Left ventricle myocardium superior (tissue), 1 donor: ENCODE results near the gene NUTM2E. TPM values are rescaled to one million over a fixed set of nuclear protein-coding genes. Genes with fewer than 3 reads are reported as not detected.
A peak's percentile ranks its signal among the peaks of the same experiment; 100 is the strongest.
"Not testable (repeated sequence)": the region's sequence is repeated elsewhere in the genome, so short reads cannot be mapped to it uniquely, and the experiment has no call there.

Source experiments
- ATAC-seq: fragments of 200-7000 bp; cut with Tn5 transposase; one replicate; pipeline ENCODE4 v1.9.1; 2020; ENCODE audit warnings: mild to moderate bottlenecking, moderate library complexity
- DNase-seq: peaks from one replicate; pipeline ENCODE4 v3.0.0-alpha.2; 2020
- intact Hi-C: fragments of 100-400 bp; cut with micrococcal nuclease; formaldehyde crosslinking; loops from one replicate; pipeline ENCODE4 v1.11.0; 2022
- long read RNA-seq: library from polyadenylated mRNA; unstranded; transcript quantifications from one replicate; pipeline ENCODE4 v2.0.0, GENCODE V29; 2021
- total RNA-seq: library from RNA; stranded (reverse); fragmentation: NEBNext Ultra II Directional; extraction: Animal tissue kit (Norgen Biotek cat#: 25700); gene quantifications from one replicate; pipeline ENCODE4 v1.2.1, GENCODE V29; 2021
- donor health status: DM: no; HTN: yes; CAD: no; lungs with severe emphysema.

The NUTM2E gene, protein sequence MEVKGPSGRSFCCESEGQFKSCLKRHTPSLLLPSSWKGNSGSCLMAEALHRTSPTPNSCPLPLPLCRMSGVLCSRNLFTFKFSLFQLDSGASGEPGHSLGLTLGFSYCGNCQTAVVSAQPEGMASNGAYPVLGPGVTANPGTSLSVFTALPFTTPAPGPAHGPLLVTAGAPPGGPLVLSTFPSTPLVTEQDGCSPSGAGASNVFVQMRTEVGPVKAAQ (N-terminal part only)
- total RNA-seq: 0.10 TPM
- long read RNA-seq: 0 reads

- DNase-seq: peak; percentile 82
- intact Hi-C loops: not testable (repeated sequence)
- peak; percentile 98 for ATAC-seq
Observed at GRCh38 chr10:79826496-79827215, at the start of gene NUTM2E. Gene NUTM2E (plus strand): TSS chr10:79826739. CDS start chr10:79841741, 15,002 bp downstream.

DNA sequence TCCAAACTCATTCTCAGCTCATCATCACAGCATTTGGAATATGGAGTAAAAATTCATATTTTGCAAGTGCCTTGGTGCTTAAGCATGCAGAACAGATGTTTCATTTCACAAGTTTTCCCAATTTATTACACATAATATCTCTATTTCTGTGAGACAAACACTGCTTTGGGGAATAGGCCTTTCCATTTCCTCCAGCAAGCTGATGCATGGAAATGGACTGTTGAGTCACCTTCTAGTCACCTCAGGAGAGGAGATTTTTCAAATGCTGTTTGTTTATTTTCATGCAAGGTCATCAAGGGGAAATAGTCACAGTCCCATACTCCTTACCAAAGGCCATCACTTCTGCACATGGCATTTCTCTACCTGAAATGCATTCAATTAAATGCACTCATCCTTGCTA is 48.5 kb upstream of the NUTM2E start:
- intact Hi-C loops, ATAC-seq, DNase-seq: not testable (repeated sequence)

DNA sequence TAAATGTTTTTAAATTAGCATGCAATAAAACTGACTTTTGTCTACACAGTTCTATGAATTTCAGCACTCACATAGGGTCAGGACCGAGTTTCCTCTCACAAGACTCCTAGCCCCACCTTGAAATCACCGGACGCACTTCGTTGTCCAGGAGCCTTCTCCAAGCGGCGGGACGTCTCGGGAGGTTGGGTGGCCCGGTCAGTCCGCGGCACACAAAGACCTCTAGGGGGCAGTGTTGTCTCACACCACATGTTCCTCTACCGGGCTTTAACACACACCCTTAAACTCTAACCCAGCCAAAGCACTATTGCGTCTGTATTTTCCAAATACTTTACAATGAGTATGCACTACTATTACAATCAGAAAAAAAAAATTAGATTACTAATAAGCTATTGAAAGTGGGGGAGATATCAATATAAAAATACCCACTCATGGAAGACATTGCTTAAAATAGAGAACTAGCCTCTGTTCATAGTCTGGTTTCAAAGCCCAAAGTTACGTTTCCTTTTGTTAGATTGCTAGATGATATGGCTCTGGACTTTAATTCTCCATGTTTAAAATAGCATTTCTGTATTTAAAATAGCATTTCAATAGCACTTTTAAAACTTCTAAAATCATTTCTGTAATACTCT is 47.1 kb upstream of the NUTM2E start:
- intact Hi-C loops: not testable (repeated sequence)
- peak; percentile 79 for DNase-seq

DNA sequence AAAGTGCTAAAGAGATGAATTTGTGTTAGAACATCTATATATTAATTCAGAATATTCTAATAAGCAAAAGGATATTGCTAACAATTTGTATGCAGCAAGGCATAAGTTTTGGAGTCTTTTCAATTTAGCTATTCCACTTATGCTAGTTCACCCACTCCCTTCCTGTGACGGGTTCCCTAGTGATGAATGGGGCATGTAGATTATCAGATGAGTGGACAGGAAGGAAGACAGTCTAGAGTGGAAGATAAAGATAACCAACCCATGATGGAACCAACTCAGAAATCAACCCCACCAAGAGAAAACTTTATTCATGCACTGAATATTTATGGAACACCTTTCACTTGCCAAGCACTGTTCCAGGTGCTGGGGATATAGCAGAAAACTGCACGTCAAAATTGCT is 46.5 kb upstream of the NUTM2E start:
- DNase-seq, intact Hi-C loops: not testable (repeated sequence)
- ATAC-seq: peak; percentile 12

More for the DNA sequence above, 47.1 kb upstream of the NUTM2E start:
- peak; percentile 97 for ATAC-seq

DNA sequence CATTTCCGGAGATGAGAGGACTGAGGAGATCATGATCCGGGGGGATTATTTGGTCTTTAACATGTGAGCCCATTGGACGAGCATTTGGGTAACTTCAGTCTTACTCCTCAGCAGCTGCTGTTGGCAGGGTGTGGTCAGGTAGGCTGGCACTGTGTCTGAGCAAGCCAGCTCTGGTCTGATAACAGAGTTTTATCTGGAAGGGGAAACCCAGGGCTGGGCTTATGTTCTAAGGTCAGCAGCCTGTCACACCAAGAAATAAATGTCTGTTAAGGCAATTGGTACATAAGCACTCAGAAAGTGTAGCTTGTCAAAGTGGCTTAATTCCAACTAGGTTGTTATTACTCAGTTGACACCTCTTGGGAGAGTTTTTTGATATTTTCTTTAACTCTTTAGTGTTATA is 45.0 kb upstream of the NUTM2E start:
- DNase-seq, intact Hi-C loops: not testable (repeated sequence)
- peak; percentile 43 for ATAC-seq

DNA sequence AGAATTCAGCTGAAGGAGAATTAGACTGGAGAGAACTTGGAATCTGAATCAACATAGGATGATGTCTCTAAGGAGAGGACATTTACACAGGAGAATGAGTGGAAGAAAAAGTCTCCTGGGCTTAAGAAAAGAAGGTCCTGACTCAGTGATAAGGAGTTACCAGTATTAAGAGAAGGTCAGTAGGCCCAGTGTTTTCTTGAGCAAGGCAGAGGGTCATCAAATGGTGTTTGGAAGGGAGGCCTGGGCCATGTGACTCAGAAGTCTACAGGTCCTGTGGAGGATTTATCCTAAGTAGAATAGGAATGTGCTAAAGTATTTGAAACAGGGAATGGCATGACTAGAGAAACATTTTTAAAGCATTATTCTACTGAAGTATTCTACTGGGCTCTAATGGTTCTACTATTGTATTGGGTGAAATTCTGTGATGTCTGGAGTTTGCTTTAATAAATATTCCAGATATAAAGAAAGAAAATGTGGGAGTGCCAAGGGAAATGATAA is 39.0 kb upstream of the NUTM2E start:
- DNase-seq, ATAC-seq, intact Hi-C loops: not testable (repeated sequence)

GRCh38 chr10:79789351-79789750 is 37.2 kb upstream of the NUTM2E start:
- intact Hi-C loops, DNase-seq, ATAC-seq: not testable (repeated sequence)

- ATAC-seq, intact Hi-C loops, DNase-seq: not testable (repeated sequence)
Observed at GRCh38 chr10:79791906-79792517, 34.5 kb upstream of the NUTM2E start.

- DNase-seq, ATAC-seq, intact Hi-C loops: not testable (repeated sequence)
Observed at GRCh38 chr10:79799337-79799736, 27.2 kb upstream of the NUTM2E start.

DNA sequence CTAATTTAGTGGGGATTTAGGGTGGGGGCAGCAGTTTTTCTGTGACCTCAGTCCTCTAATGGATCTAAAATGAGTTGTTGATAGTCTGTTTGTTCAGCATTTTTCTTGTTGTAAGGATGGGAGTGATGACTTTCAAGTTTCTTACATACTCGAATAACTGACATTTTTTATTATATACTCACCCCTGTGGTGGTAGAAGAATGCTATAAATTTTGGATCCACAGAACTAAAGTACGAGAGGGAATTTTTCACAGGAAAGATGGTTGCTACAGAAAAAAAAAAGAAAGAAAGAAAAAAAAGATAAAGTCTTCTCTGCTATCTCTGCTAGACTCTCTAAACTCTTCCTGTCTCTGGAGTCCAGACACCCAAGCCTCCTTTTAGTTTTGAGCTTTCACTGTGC is 20.7 kb upstream of the NUTM2E start:
- ATAC-seq, intact Hi-C loops, DNase-seq: not testable (repeated sequence)

GRCh38 chr10:79811895-79812294 is 14.6 kb upstream of the NUTM2E start:
- ATAC-seq, intact Hi-C loops, DNase-seq: not testable (repeated sequence)

- DNase-seq, ATAC-seq, intact Hi-C loops: not testable (repeated sequence)
Observed at GRCh38 chr10:79816290-79816689, 10.2 kb upstream of the NUTM2E start.

GRCh38 chr10:79823387-79823786 is 3.2 kb upstream of the NUTM2E start:
- intact Hi-C loops, ATAC-seq, DNase-seq: not testable (repeated sequence)

GRCh38 chr10:79825587-79826011 is 940 bp upstream of the NUTM2E start:
- intact Hi-C loops: not testable (repeated sequence)
- ATAC-seq (peak; percentile 62), DNase-seq (peak; percentile 38)

GRCh38 chr10:79826131-79826495 is 426 bp upstream of the NUTM2E start:
- peak; percentile 44 for DNase-seq
- intact Hi-C loops, ATAC-seq: not testable (repeated sequence)

DNA sequence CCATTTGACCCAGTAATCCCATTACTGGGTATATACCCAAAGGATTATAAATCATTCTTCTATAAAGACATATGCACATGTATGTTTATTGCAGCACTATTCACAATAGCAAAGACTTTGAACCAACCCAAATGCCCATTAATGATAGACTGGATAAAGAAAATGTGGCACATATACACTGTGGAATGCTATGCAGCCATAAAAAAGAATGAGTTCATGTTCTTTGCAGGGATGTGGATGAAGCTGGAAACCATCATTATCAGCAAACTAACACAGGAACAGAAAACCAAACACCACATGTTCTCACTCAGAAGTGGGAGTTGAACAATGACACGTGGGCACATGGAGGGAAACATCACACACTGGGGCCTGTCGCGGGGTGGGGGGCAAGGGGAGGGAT is 7.3 kb downstream of the NUTM2E start:
- intact Hi-C loops, DNase-seq, ATAC-seq: not testable (repeated sequence)

DNA sequence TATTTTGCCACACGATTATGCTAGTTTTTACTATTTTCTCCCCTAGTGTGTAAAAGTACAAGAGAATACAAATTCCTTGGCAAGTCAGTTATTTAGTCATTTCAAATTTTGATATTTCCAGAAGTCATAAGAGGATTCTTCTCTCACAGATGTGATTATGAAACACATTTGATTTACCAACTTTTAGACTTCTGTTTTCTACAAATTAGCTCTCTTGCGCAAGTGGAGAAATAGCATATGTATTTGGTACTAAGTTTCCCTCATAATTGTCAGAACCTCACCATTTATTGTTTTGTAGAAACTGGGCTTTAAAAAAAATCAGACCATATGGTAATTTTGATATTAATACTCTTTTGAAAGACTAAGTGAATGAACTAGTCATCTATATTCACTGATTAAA is 9.4 kb downstream of the NUTM2E start:
- ATAC-seq, intact Hi-C loops, DNase-seq: not testable (repeated sequence)

DNA sequence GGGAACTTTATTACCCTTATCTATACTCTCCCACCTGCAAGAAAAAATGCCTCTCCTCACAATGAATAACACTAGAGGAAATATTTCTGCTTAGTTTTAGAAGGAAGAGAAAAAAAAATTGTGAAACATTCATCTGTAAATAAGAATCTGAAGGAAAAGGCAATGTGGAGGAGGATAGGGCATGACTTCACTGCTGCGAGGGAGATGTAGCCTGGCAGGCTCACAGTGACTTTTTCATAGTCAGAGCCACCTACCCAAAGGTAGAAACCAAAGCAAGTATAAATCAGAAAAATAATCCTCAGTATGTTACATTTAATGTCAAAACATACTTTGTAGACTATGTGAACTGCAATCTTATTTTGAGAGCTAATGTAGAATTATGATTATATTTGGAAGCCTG is 10.4 kb downstream of the NUTM2E start:
- DNase-seq, ATAC-seq, intact Hi-C loops: not testable (repeated sequence)

- ATAC-seq, DNase-seq, intact Hi-C loops: not testable (repeated sequence)
Observed at GRCh38 chr10:79838441-79838840, 11.9 kb downstream of the NUTM2E start.
